ENCODE results near the gene GUCA1A.
"Not testable (repeated sequence)": the region's sequence is repeated elsewhere in the genome, so short reads cannot be mapped to it uniquely, and the experiment has no call there.

GUCA1A gene

DNA sequence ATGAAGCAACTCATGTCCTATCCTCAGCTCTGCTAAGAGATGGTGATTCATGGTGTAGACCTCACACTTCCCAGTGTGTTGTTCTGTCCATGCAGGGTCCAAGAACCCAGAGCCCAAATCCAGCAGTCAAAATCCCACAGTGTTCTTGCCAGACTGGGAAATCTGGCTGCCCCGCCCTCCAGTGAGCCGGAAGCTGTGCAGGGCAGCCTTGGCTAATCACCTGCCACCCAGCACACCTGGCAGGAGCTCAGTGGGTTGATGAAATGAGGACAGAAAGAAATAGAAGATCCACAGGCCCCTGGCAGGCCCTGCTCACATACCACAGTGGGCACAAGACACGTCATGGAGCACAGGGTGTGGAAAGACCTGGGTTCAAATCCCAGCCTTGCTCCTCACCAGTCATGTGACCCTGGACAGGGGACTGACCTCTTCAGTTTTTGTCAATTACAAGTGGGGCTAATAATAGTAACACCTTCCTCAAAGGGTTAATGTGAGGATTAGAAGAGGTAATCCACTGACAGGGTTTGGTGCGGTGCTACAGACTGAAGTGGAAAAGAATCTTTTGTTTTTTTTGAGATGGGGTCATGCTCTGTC lies 13.6 kb upstream of the GUCA1A start:
- Histone ChIP-seq H3K9ac (ENCODE audit: low read depth, low read length) (no peak overlapping the region), H3K4me3 (ENCODE audit: low read depth, low read length) (no peak overlapping the region), H3K4me1 (ENCODE audit: control insufficient read depth, insufficient read depth, low read length) (peaks cover 15% of the 10 kb centered on the region), H3K27ac (ENCODE audit: low read depth, low read length) (no peak overlapping the region), H3K9me3 (ENCODE audit: control insufficient read depth, insufficient read depth, low read length) (no peaks in the 10 kb centered on the region), H3K27me3 (ENCODE audit: control insufficient read depth, insufficient read depth, low read length) (0 out of 2 replicates have a peak, but pooled peaks cover 3% of the 10 kb centered on the region), H3K36me3 (ENCODE audit: control insufficient read depth, insufficient read depth, low read length) (no peaks in the 10 kb centered on the region)

DNA sequence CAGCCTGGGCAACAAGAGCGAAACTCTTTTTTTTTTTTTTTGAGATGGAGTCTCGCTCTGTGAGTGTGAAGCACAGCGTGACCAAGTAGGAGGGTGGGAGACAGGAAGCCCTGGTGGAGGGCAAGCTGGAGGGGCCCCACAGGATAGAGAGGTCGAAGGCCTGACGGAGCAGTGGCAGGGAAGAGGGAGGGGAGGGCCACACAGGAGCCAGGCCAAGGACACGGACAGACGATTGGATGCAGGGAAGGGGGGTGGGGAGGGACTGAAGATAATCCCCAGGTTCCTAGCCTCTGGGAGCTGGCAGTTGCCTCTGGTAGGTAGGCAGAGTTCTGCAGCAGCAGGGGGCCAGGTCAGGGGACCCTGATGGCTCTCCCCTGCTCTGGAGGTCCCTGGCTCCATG lies 10.8 kb upstream of the GUCA1A start:
- no peak overlapping the region for H3K4me3 ChIP-seq (ENCODE audit: low read depth, low read length)
- no peaks in the 10 kb centered on the region for H3K27me3 ChIP-seq (ENCODE audit: control insufficient read depth, insufficient read depth, low read length)
- peaks cover 19% of the 10 kb centered on the region for H3K4me1 ChIP-seq (ENCODE audit: control insufficient read depth, insufficient read depth, low read length)
- no peaks in the 10 kb centered on the region for H3K36me3 ChIP-seq (ENCODE audit: control insufficient read depth, insufficient read depth, low read length)
- no peak overlapping the region for H3K9ac ChIP-seq (ENCODE audit: low read depth, low read length)
- H3K27ac ChIP-seq (ENCODE audit: low read depth, low read length) = no peak overlapping the region
- H3K9me3 ChIP-seq (ENCODE audit: control insufficient read depth, insufficient read depth, low read length) = no peaks in the 10 kb centered on the region

DNA sequence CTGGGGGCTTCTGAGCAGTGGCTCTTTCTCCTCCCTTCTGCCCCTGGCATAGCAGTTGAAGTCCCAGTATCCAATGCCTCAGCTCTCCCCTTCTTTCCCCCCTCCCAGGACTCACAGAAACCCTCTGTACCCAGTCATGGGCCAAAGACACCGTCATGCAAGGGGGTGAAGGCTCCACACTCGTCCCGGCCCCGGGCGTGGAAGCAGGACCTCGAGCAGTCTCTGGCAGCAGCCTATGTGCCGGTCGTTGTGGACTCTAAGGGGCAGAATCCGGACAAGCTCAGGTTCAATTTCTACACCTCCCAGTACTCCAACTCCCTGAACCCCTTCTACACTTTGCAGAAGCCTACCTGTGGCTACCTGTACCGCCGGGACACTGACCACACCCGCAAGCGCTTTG lies 10.4 kb upstream of the GUCA1A start:
- Histone ChIP-seq H3K27ac (ENCODE audit: low read depth, low read length) (no peak overlapping the region), H3K9ac (ENCODE audit: low read depth, low read length) (no peak overlapping the region), H3K4me1 (ENCODE audit: control insufficient read depth, insufficient read depth, low read length) (peaks cover 19% of the 10 kb centered on the region), H3K36me3 (ENCODE audit: control insufficient read depth, insufficient read depth, low read length) (no peaks in the 10 kb centered on the region), H3K9me3 (ENCODE audit: control insufficient read depth, insufficient read depth, low read length) (no peaks in the 10 kb centered on the region), H3K27me3 (ENCODE audit: control insufficient read depth, insufficient read depth, low read length) (no peaks in the 10 kb centered on the region), H3K4me3 (ENCODE audit: low read depth, low read length) (no peak overlapping the region)

DNA sequence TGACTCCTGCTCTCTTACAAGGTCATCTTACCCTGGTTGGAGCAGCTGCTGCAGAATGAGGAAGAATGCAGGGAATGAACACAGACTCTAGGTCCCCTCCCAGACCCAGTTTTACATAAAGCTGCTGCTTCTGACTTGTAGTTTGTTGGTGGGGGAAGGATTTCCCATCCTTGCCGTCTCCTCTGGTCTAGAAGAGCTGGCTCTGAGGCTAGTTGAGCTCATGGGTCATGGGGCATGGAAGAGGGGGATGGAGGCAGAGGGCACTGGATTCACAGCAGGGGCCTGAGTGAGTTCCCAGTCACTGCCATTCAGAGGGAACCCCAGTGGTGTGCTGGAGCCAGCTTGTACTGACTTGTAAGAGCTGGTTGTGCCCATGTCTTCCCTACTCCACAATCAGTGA lies 9.2 kb upstream of the GUCA1A start:
- H3K27ac ChIP-seq (ENCODE audit: low read depth, low read length) = no peak overlapping the region
- H3K27me3 ChIP-seq (ENCODE audit: control insufficient read depth, insufficient read depth, low read length) = no peaks in the 10 kb centered on the region
- H3K36me3 ChIP-seq (ENCODE audit: control insufficient read depth, insufficient read depth, low read length) = no peaks in the 10 kb centered on the region
- H3K4me1 ChIP-seq (ENCODE audit: control insufficient read depth, insufficient read depth, low read length) = peaks cover 19% of the 10 kb centered on the region
- H3K9me3 ChIP-seq (ENCODE audit: control insufficient read depth, insufficient read depth, low read length) = no peaks in the 10 kb centered on the region
- no peak overlapping the region for H3K9ac ChIP-seq (ENCODE audit: low read depth, low read length)
- H3K4me3 ChIP-seq (ENCODE audit: low read depth, low read length) = no peak overlapping the region

DNA sequence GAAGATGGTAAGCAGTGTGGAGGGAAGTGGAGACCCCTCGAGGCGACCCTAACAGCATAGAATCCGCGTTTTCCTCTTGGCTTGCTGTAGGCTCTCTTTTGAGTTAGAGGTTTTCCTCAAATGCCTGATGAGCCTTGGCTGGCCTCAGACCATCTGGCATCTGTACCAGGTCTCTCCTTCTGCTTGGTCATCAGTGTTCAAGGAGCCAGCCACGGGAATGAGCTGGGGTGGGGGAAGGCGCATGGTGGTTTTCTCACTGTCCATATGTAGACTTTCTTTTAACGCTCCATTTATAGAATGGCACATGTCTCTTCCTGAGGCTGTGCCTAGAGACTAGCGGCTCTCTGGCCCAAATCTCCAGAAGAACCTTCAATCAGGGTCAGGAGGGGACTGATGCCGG lies 8.1 kb upstream of the GUCA1A start:
- Histone ChIP-seq H3K4me1 (ENCODE audit: control insufficient read depth, insufficient read depth, low read length) (peaks cover 19% of the 10 kb centered on the region), H3K9me3 (ENCODE audit: control insufficient read depth, insufficient read depth, low read length) (no peaks in the 10 kb centered on the region), H3K27me3 (ENCODE audit: control insufficient read depth, insufficient read depth, low read length) (no peaks in the 10 kb centered on the region), H3K4me3 (ENCODE audit: low read depth, low read length) (no peak overlapping the region), H3K9ac (ENCODE audit: low read depth, low read length) (no peak overlapping the region), H3K27ac (ENCODE audit: low read depth, low read length) (no peak overlapping the region), H3K36me3 (ENCODE audit: control insufficient read depth, insufficient read depth, low read length) (no peaks in the 10 kb centered on the region)

- Histone ChIP-seq H3K9ac (ENCODE audit: low read depth, low read length) (0 out of 2 replicates have a peak overlapping the region, but pooled peaks have one; percentile 19), H3K4me3 (ENCODE audit: low read depth, low read length) (no peak overlapping the region)
Measured at GRCh38 chr6:42166444-42167141, 6.6 kb upstream of the GUCA1A start.

GRCh38 chr6:42168650-42169049 lies 4.5 kb upstream of the GUCA1A start:
- Histone ChIP-seq H3K27me3 (ENCODE audit: control insufficient read depth, insufficient read depth, low read length) (no peaks in the 10 kb centered on the region), H3K4me1 (ENCODE audit: control insufficient read depth, insufficient read depth, low read length) (peaks cover 8% of the 10 kb centered on the region), H3K9me3 (ENCODE audit: control insufficient read depth, insufficient read depth, low read length) (no peaks in the 10 kb centered on the region), H3K4me3 (ENCODE audit: low read depth, low read length) (no peak overlapping the region), H3K36me3 (ENCODE audit: control insufficient read depth, insufficient read depth, low read length) (no peaks in the 10 kb centered on the region), H3K9ac (ENCODE audit: low read depth, low read length) (no peak overlapping the region), H3K27ac (ENCODE audit: low read depth, low read length) (no peak overlapping the region)

More at GRCh38 chr6:42166444-42167141, 6.6 kb upstream of the GUCA1A start:
- H3K27ac ChIP-seq (ENCODE audit: low read depth, low read length) = peak overlapping the region; percentile 37
- H3K36me3 ChIP-seq (ENCODE audit: control insufficient read depth, insufficient read depth, low read length) = no peaks in the 10 kb centered on the region
- no peaks in the 10 kb centered on the region for H3K27me3 ChIP-seq (ENCODE audit: control insufficient read depth, insufficient read depth, low read length)
- H3K9me3 ChIP-seq (ENCODE audit: control insufficient read depth, insufficient read depth, low read length) = no peaks in the 10 kb centered on the region
- peaks cover 16% of the 10 kb centered on the region for H3K4me1 ChIP-seq (ENCODE audit: control insufficient read depth, insufficient read depth, low read length)

DNA sequence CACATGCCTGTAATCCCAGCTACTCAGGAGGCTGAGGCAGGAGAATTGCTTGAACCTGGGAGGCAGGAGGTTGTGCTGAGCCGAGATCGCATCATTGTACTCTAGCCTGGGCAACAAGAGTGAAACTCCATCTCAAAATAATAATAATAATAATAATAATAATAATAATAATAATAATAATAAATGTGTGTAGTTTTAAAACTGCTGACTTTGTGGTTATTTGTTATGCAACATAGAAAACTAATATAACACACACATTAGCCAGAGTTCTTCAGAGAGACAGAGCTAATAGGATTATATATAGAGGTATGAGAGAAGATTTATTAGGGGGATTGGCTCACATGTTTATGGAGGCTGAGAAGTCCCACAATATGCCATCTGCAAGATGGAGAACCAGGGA lies 3.4 kb upstream of the GUCA1A start:
- not testable (repeated sequence) for H3K9me3 ChIP-seq (ENCODE audit: control insufficient read depth, insufficient read depth, low read length); H3K27me3 ChIP-seq (ENCODE audit: control insufficient read depth, insufficient read depth, low read length); H3K36me3 ChIP-seq (ENCODE audit: control insufficient read depth, insufficient read depth, low read length); H3K4me3 ChIP-seq (ENCODE audit: low read depth, low read length); H3K27ac ChIP-seq (ENCODE audit: low read depth, low read length); H3K4me1 ChIP-seq (ENCODE audit: control insufficient read depth, insufficient read depth, low read length); H3K9ac ChIP-seq (ENCODE audit: low read depth, low read length)

GRCh38 chr6:42171813-42172581 lies 1.2 kb upstream of the GUCA1A start:
- H3K4me3 ChIP-seq (ENCODE audit: low read depth, low read length) = no peak overlapping the region
- no peak overlapping the region for H3K9ac ChIP-seq (ENCODE audit: low read depth, low read length)
- H3K36me3 ChIP-seq (ENCODE audit: control insufficient read depth, insufficient read depth, low read length) = no peaks in the 10 kb centered on the region
- H3K4me1 ChIP-seq (ENCODE audit: control insufficient read depth, insufficient read depth, low read length) = peaks cover 9% of the 10 kb centered on the region
- no peaks in the 10 kb centered on the region for H3K9me3 ChIP-seq (ENCODE audit: control insufficient read depth, insufficient read depth, low read length)
- H3K27me3 ChIP-seq (ENCODE audit: control insufficient read depth, insufficient read depth, low read length) = no peaks in the 10 kb centered on the region
- H3K27ac ChIP-seq (ENCODE audit: low read depth, low read length) = no peak overlapping the region

- Histone ChIP-seq H3K27me3 (ENCODE audit: control insufficient read depth, insufficient read depth, low read length) (no peaks in the 10 kb centered on the region), H3K36me3 (ENCODE audit: control insufficient read depth, insufficient read depth, low read length) (no peaks in the 10 kb centered on the region; the same call in 1 of the 2 replicates), H3K4me3 (ENCODE audit: low read depth, low read length) (no peak overlapping the region), H3K27ac (ENCODE audit: low read depth, low read length) (no peak overlapping the region), H3K9me3 (ENCODE audit: control insufficient read depth, insufficient read depth, low read length) (no peaks in the 10 kb centered on the region), H3K9ac (ENCODE audit: low read depth, low read length) (no peak overlapping the region), H3K4me1 (ENCODE audit: control insufficient read depth, insufficient read depth, low read length) (peaks cover 20% of the 10 kb centered on the region)
Measured at GRCh38 chr6:42175860-42176259, 2.7 kb downstream of the GUCA1A start.

GRCh38 chr6:42176981-42177380 lies 3.8 kb downstream of the GUCA1A start:
- Histone ChIP-seq H3K27ac (ENCODE audit: low read depth, low read length) (peak overlapping the region; percentile 92), H3K9ac (ENCODE audit: low read depth, low read length) (no peak overlapping the region), H3K4me3 (ENCODE audit: low read depth, low read length) (peak overlapping the region; percentile 70), H3K4me1 (ENCODE audit: control insufficient read depth, insufficient read depth, low read length) (peaks cover 20% of the 10 kb centered on the region), H3K27me3 (ENCODE audit: control insufficient read depth, insufficient read depth, low read length) (no peaks in the 10 kb centered on the region), H3K9me3 (ENCODE audit: control insufficient read depth, insufficient read depth, low read length) (no peaks in the 10 kb centered on the region), H3K36me3 (ENCODE audit: control insufficient read depth, insufficient read depth, low read length) (no peaks in the 10 kb centered on the region; the same call in 1 of the 2 replicates)
